GM12878 (cell line): ENCODE results near the gene IL16. TPM values are rescaled to one million over a fixed set of nuclear protein-coding genes. Genes with fewer than 3 reads are reported as not detected.

Experiments used
- ATAC-seq: fragments of 200-7000 bp; cut with Tn5 transposase; 3 replicates; pipeline ENCODE4 v1.9.1; 2020; ENCODE audit warnings: mild to moderate bottlenecking, moderate library complexity
- BruUV-seq: library from RNA; stranded (reverse); fragments of 400-500 nt; replicated peaks from 2 replicates; lab custom pipeline; 2021; lab: Mats Ljungman, UMichigan
- CTCF ChIA-PET: fragments of 300-600 bp; sonication (Branson Sonifier 250); formaldehyde crosslinking; extraction: SDS; loops from one replicate; lab custom pipeline; 2021; ENCODE audit warnings: inconsistent platforms; lab: Yijun Ruan, JAX
- POLR2A ChIA-PET: fragments of 350-600 bp; formaldehyde crosslinking; extraction: SDS; loops from one replicate; lab custom pipeline; 2021; ENCODE audit warnings: inconsistent platforms; lab: Charles Lee
- RAD21 ChIA-PET: fragments of 300-600 bp; sonication (Branson Sonifier 250); formaldehyde crosslinking; loops from one replicate; lab custom pipeline; 2023; ENCODE audit warnings: antibody characterized with exemption; ENCODE audit not compliant: unreplicated experiment; lab: Charles Lee
- SMC1A ChIA-PET: fragments of 300-600 bp; sonication (Branson Sonifier 250); formaldehyde crosslinking; loops from one replicate; lab custom pipeline; 2023; ENCODE audit not compliant: unreplicated experiment, uncharacterized antibody; lab: Charles Lee
- DNase-seq: peaks from one replicate; pipeline ENCODE4 v3.0.0-alpha.2; 2011; ENCODE audit warnings: low read depth, low spot score
- FAIRE-seq: peaks from 3 replicates; lab custom pipeline; 2011; peaks lifted over from hg19 to GRCh38; lab: Jason Lieb, UNC
- H2AFZ ChIP-seq: 2 replicates; pipeline ENCODE4 v1.6.0; 2011; ENCODE audit warnings: low read depth, low read length, control low read depth; ENCODE audit not compliant: control insufficient read depth
- H3K27ac ChIP-seq: 2 replicates; pipeline ENCODE4 v1.5.1; 2011; ENCODE audit warnings: control low read depth; ENCODE audit not compliant: control insufficient read depth, insufficient read depth
- H3K27me3 ChIP-seq, 2 experiments: replicated peaks in 1 of 2; 2 replicates each; pipeline versions ENCODE4 v1.6.0 to v1.6.1; 2011; ENCODE audit warnings: low read length in 1 of 2; ENCODE audit not compliant: control insufficient read depth in 2 of 2, insufficient read depth in 2 of 2
- H3K36me3 ChIP-seq, 2 experiments: 2 replicates each; pipeline ENCODE4 v1.5.1; 2011; ENCODE audit warnings: low read length in 1 of 2; ENCODE audit not compliant: control insufficient read depth in 2 of 2, insufficient read depth in 2 of 2
- H3K4me1 ChIP-seq: 2 replicates; pipeline ENCODE4 v1.6.1; 2011; ENCODE audit warnings: mild to moderate bottlenecking, low read length, moderate library complexity, mixed read lengths; ENCODE audit not compliant: control insufficient read depth, insufficient read depth
- H3K4me2 ChIP-seq: 2 replicates; pipeline ENCODE4 v1.6.0; 2011; ENCODE audit warnings: control low read depth; ENCODE audit not compliant: control insufficient read depth, insufficient read depth
- H3K4me3 ChIP-seq: fragments of 200-600 bp; sonication (generic); 2 replicates; pipeline ENCODE4 v1.5.1; 2016
- H3K79me2 ChIP-seq: 2 replicates; pipeline ENCODE4 v1.6.0; 2011; ENCODE audit warnings: low read length; ENCODE audit not compliant: control insufficient read depth, insufficient read depth
- H3K9ac ChIP-seq: 2 replicates; pipeline ENCODE4 v1.8.0; 2011; ENCODE audit warnings: low read length, control low read depth, mixed read lengths; ENCODE audit not compliant: control insufficient read depth, insufficient read depth
- H3K9me3 ChIP-seq: replicated peaks from 3 replicates; pipeline ENCODE4 v1.5.1; 2011; ENCODE audit warnings: mild to moderate bottlenecking, low read length; ENCODE audit not compliant: control insufficient read depth, insufficient read depth
- H4K20me1 ChIP-seq: 2 replicates; pipeline ENCODE4 v1.6.0; 2011; ENCODE audit not compliant: control insufficient read depth, insufficient read depth
- ASH2L ChIP-seq: fragments of 300-600, 200-600 bp; sonication (generic); IDR thresholded peaks from 2 replicates; pipeline ENCODE4 v1.6.1; 2017; ENCODE audit warnings: low read depth, mild to moderate bottlenecking, borderline replicate concordance
- CBFB ChIP-seq: IDR thresholded peaks from 2 replicates; pipeline ENCODE4 v1.6.1; 2016; ENCODE audit warnings: antibody characterized with exemption, low read depth
- CEBPZ ChIP-seq: fragments of 150-350 bp; IDR thresholded peaks from 2 replicates; pipeline ENCODE4 v1.6.1; 2016; ENCODE audit warnings: low read depth, low read length
- CHD2 ChIP-seq: IDR thresholded peaks from 2 replicates; pipeline ENCODE4 v1.6.1; 2011; ENCODE audit warnings: low read depth, low read length, improper control_type of control experiment, borderline replicate concordance
- CHD4 ChIP-seq: fragments of 200-600 bp; sonication (generic); IDR thresholded peaks from 2 replicates; pipeline ENCODE4 v1.6.1; 2016; ENCODE audit warnings: mild to moderate bottlenecking
- FOS ChIP-seq: IDR thresholded peaks from 3 replicates; pipeline ENCODE4 v1.6.1; 2011; ENCODE audit warnings: borderline replicate concordance; ENCODE audit not compliant: insufficient read length; ENCODE audit errors: extremely low read depth
- HDAC2 ChIP-seq: fragments of 200-600 bp; sonication (generic); IDR thresholded peaks from 2 replicates; pipeline ENCODE4 v1.6.1; 2017
- NRF1 ChIP-seq: conservative IDR thresholded peaks from 2 replicates; pipeline ENCODE4 v1.6.1; 2011; ENCODE audit warnings: mild to moderate bottlenecking, low read depth, low read length, improper control_type of control experiment
- PML ChIP-seq: IDR thresholded peaks from 2 replicates; pipeline ENCODE4 v1.6.1; 2012; ENCODE audit warnings: low read length, inconsistent platforms
- RBBP5 ChIP-seq: fragments of 200-600 bp; sonication (generic); conservative IDR thresholded peaks from 2 replicates; pipeline ENCODE4 v1.6.1; 2016
- SPI1 ChIP-seq: IDR thresholded peaks from 2 replicates; pipeline ENCODE4 v1.6.1; 2011; ENCODE audit warnings: low read depth, mild to moderate bottlenecking, low read length, moderate library complexity, borderline replicate concordance; ENCODE audit not compliant: insufficient read depth
- SREBF1 ChIP-seq: IDR thresholded peaks from 2 replicates; pipeline ENCODE4 v1.6.1; 2012; ENCODE audit warnings: mild to moderate bottlenecking, low read length
- SUZ12 ChIP-seq: fragments of 200-600 bp; sonication (generic); IDR thresholded peaks from one replicate; pipeline ENCODE4 v1.6.1; 2018; ENCODE audit warnings: antibody characterized with exemption, mild to moderate bottlenecking; ENCODE audit not compliant: unreplicated experiment
- ZNF274 ChIP-seq: IDR thresholded peaks from one replicate; pipeline ENCODE4 v1.8.0; 2011; ENCODE audit not compliant: insufficient read length, insufficient read depth
- WGBS: methylation state at CpG from one replicate; pipeline ENCODE4 v1.1.6; 2016; ENCODE audit warnings: low lambda C conversion rate; ENCODE audit not compliant: insufficient replicate concordance, insufficient coverage; ENCODE audit errors: missing lambda C conversion rate; 5-methylcytosine and 5-hydroxymethylcytosine counted together
- in situ Hi-C: fragments of 300-500 bp; cut with MboI; formaldehyde crosslinking; loops from 9 replicates; pipeline ENCODE4 v1.14.3; 2018; ENCODE audit warnings: mixed read lengths
- intact Hi-C: fragments of 100-400 bp; cut with micrococcal nuclease; formaldehyde crosslinking; loops from one replicate; pipeline ENCODE4 v1.14.2; 2022; ENCODE audit not compliant: unreplicated experiment
- polyA plus RNA-seq, 11 experiments: library from polyadenylated mRNA; depleted of rRNA in 4 of 11; unstranded in 6 of 11; stranded (reverse) in 5 of 11; fragments of >200 nt; fragmentation: Nextera tagmentation in 4 of 11; fragmentation: Illumina TruSeq in 1 of 11; extraction: Ambion mirVana in 4 of 11; extraction: Trizol in 1 of 11; gene quantifications; 1 replicate in 1 of 11; 2 replicates in 10 of 11; pipeline versions ENCODE4 v1.2.1 to v1.2.3, GENCODE V29; 2011 to 2016; ENCODE audit warnings: inconsistent platforms in 2 of 11, missing spikeins in 2 of 11, low read depth in 1 of 11
- total RNA-seq, 4 experiments: library from RNA; depleted of rRNA in 3 of 4; stranded (reverse); fragments of >200 nt in 3 of 4; fragmentation: Illumina TruSeq in 1 of 4; extraction: Trizol in 1 of 4; gene quantifications; 2 replicates each; pipeline versions ENCODE4 v1.2.1 to v1.2.3, GENCODE V29; 2013 to 2021

The IL16 gene
- total and polyA plus RNA-seq, 10 of the 15 experiments (the other 5 are each of a cell fraction or from before 2014, with no cell fraction given): 21.7 to 206 (median 44.5) TPM

GRCh38 chr15:81280696-81281455, 84.2 kb downstream of the IL16 start:
- ChIA-PET SMC1A (interaction anchor here (0.7 to 2.9 kb wide), 10 partner anchors 9 to 120 kb away, joined by 3 to 18 read pairs (median 4); no protein-coding TSS in a partner anchor), POLR2A (interaction anchor here (1.2 to 2.3 kb wide), 2 partner anchors 9 to 11 kb away, joined by 3 to 5 read pairs; no protein-coding TSS in a partner anchor), RAD21 (interaction anchor here (0.8 to 1.6 kb wide), 5 partner anchors 11 to 265 kb away, joined by 3 to 6 read pairs (median 3); partner anchors contain the start of gene STARD5), CTCF (interaction anchor here (0.9 to 11.0 kb wide), 6 partner anchors 11 to 119 kb away, joined by 3 to 242 read pairs (median 8); no protein-coding TSS in a partner anchor)
- ATAC-seq (no peak), DNase-seq (no peak), FAIRE-seq (no peak)
- no peak overlapping the region for H3K27ac ChIP-seq
- H3K4me3 ChIP-seq: no peak overlapping the region
- H3K27me3 ChIP-seq: no peaks in the 10 kb centered on the region
- intact Hi-C loops (no loop called here), in situ Hi-C loops (loop anchor here (10.0 to 25.0 kb wide), 3 partner anchors 764 to 1931 kb away; partner anchors contain the start of genes HDGFL3 and MEX3B)
- no TSS peak for BruUV-seq
- no peak overlapping the region for H3K9ac ChIP-seq
- H3K79me2 ChIP-seq: no peaks in the 10 kb centered on the region
- no peaks in the 10 kb centered on the region for H3K36me3 ChIP-seq
- no peak overlapping the region for H2AFZ ChIP-seq
- H3K4me2 ChIP-seq: no peak overlapping the region
- 63% methylated on average over 8 of the region's 8 CpGs for WGBS
- no peaks in the 10 kb centered on the region for H4K20me1 ChIP-seq
- H3K9me3 ChIP-seq: peaks cover 5% of the 10 kb centered on the region
- H3K4me1 ChIP-seq: peaks cover 19% of the 10 kb centered on the region
- TF ChIP-seq SUZ12 (no peak), CHD2 (no peak), SREBF1 (no peak), ASH2L (no peak), PML (no peak), HDAC2 (no peak), RBBP5 (no peak), CBFB (no peak), SPI1 (no peak), CEBPZ (no peak), FOS (no peak), ZNF274 (no peak), CHD4 (no peak), NRF1 (no peak)
- TF ChIP-seq, all 136 proteins: peak for 0
